HCT116 (cell line): ENCODE data around the gene ZNF519. TPM values are rescaled to one million over a fixed set of nuclear protein-coding genes. Genes with fewer than 3 reads are reported as not detected.

Source experiments
- ATAC-seq: fragments of 200-7000 bp; cut with Tn5 transposase; 2 replicates; pipeline ENCODE4 v1.9.1; 2020; ENCODE audit warnings: mild to moderate bottlenecking, moderate library complexity
- BruUV-seq: library from RNA; stranded (reverse); fragments of 400-500 nt; replicated peaks from 2 replicates; lab custom pipeline; 2021; lab: Mats Ljungman, UMichigan
- CTCF ChIA-PET: fragments of 300-600 bp; sonication (Branson Sonifier 250); formaldehyde crosslinking; loops from one replicate; lab custom pipeline; 2021; ENCODE audit warnings: antibody characterized with exemption; lab: Charles Lee
- POLR2A ChIA-PET: fragments of 300-600, 350-600 bp; sonication (Branson Sonifier 250); formaldehyde crosslinking; loops from one replicate; lab custom pipeline; 2021; ENCODE audit warnings: antibody characterized with exemption; lab: Charles Lee
- RAD21 ChIA-PET, 2 experiments: fragments of 300-600 bp; sonication (Branson Sonifier 250); formaldehyde crosslinking; loops; one replicate each; lab custom pipeline; 2023; ENCODE audit warnings: low total read pairs in 2 of 2; ENCODE audit not compliant: uncharacterized antibody in 2 of 2, unreplicated experiment in 2 of 2, low non-redundant PET in 1 of 2; lab: Charles Lee
- DNase-seq: peaks from one replicate; pipeline ENCODE4 v3.0.0-alpha.2; 2010; ENCODE audit warnings: low read depth, low spot score
- H2AFZ ChIP-seq: fragments of 200-600 bp; shearing (Covaris generic), sonication (generic); 2 replicates; pipeline ENCODE4 v1.6.1; 2017; ENCODE audit warnings: low read depth, mixed run types, mixed read lengths, antibody characterized with exemption, low read length; ENCODE audit not compliant: poor library complexity, severe bottlenecking
- H3K27ac ChIP-seq: 2 replicates; pipeline ENCODE4 v1.5.1; 2012; ENCODE audit warnings: low read depth, low read length
- H3K27me3 ChIP-seq: fragments of 200-600 bp; sonication (generic); 2 replicates; pipeline ENCODE4 v1.6.1; 2016; ENCODE audit warnings: mixed run types, low read length, mixed read lengths; ENCODE audit not compliant: insufficient read depth
- H3K36me3 ChIP-seq, 2 experiments: fragments of 200-500 bp in 1 of 2; fragments of 200-600 bp in 1 of 2; sonication (Bioruptor generic) in 1 of 2; sonication (generic) in 1 of 2; 2 replicates each; pipeline versions ENCODE4 v1.5.1 to v1.6.1; 2014 to 2016; ENCODE audit warnings: low read length in 2 of 2, inconsistent platforms in 1 of 2, mixed read lengths in 1 of 2, mixed run types in 1 of 2; ENCODE audit not compliant: insufficient read depth in 2 of 2, control insufficient read depth in 1 of 2
- H3K4me1 ChIP-seq, 2 experiments: fragments of 200-600 bp in 1 of 2; sonication (generic) in 1 of 2; 2 replicates each; pipeline versions ENCODE4 v1.5.1 to v1.6.1; 2012 to 2017; ENCODE audit warnings: low read length in 2 of 2, inconsistent platforms in 1 of 2, mild to moderate bottlenecking in 1 of 2, mixed read lengths in 1 of 2, mixed run types in 1 of 2, moderate library complexity in 1 of 2; ENCODE audit not compliant: insufficient read depth in 2 of 2, control insufficient read depth in 1 of 2
- H3K4me2 ChIP-seq: fragments of 200-600 bp; sonication (generic); 2 replicates; pipeline ENCODE4 v1.6.1; 2017; ENCODE audit warnings: mixed run types, low read length, mixed read lengths
- H3K4me3 ChIP-seq, 2 experiments: fragments of 200-600 bp in 1 of 2; sonication (generic) in 1 of 2; replicated peaks in 1 of 2; 2 replicates each; pipeline ENCODE4 v1.5.1; 2011 to 2016; ENCODE audit warnings: low read length in 2 of 2, control low read depth in 1 of 2, low read depth in 1 of 2, mild to moderate bottlenecking in 1 of 2, mixed read lengths in 1 of 2, mixed run types in 1 of 2
- H3K79me2 ChIP-seq: fragments of 200-600 bp; sonication (generic); 2 replicates; pipeline ENCODE4 v1.6.1; 2017; ENCODE audit warnings: mild to moderate bottlenecking, mixed run types, low read length, moderate library complexity, mixed read lengths; ENCODE audit not compliant: insufficient read depth
- H3K9ac ChIP-seq: fragments of 200-600 bp; sonication (generic); 2 replicates; pipeline ENCODE4 v1.6.1; 2016; ENCODE audit warnings: low read length, mixed read lengths
- H3K9me2 ChIP-seq: fragments of 200-600 bp; sonication (generic), shearing (Covaris generic); 2 replicates; pipeline ENCODE4 v1.6.1; 2017; ENCODE audit warnings: mixed run types, mild to moderate bottlenecking, moderate library complexity; ENCODE audit not compliant: insufficient read depth
- H3K9me3 ChIP-seq, 2 experiments: fragments of 200-500 bp in 1 of 2; fragments of 200-600 bp in 1 of 2; sonication (Bioruptor generic) in 1 of 2; sonication (generic) in 1 of 2; 2 replicates each; pipeline ENCODE4 v1.6.1; 2014 to 2017; ENCODE audit warnings: low read length in 2 of 2, mixed read lengths in 2 of 2, inconsistent platforms in 1 of 2, low read depth in 1 of 2, mild to moderate bottlenecking in 1 of 2, mixed run types in 1 of 2, moderate library complexity in 1 of 2; ENCODE audit not compliant: control insufficient read depth in 1 of 2, insufficient read depth in 1 of 2
- H4K20me1 ChIP-seq: fragments of 200-600 bp; sonication (generic), shearing (Covaris generic); 2 replicates; pipeline ENCODE4 v1.6.1; 2017; ENCODE audit warnings: mixed run types, mild to moderate bottlenecking, moderate library complexity; ENCODE audit not compliant: insufficient read depth
- ATF3 ChIP-seq: IDR thresholded peaks from 2 replicates; pipeline ENCODE4 v1.6.1; 2012
- CBX3 ChIP-seq: IDR thresholded peaks from 2 replicates; pipeline ENCODE4 v1.6.1; 2012; ENCODE audit warnings: low read depth
- CEBPB ChIP-seq: IDR thresholded peaks from 2 replicates; pipeline ENCODE4 v1.6.1; 2012; ENCODE audit warnings: low read depth
- CTCF ChIP-seq, 3 experiments: fragments of 200-600 bp in 1 of 3; sonication (generic) in 1 of 3; IDR thresholded peaks in 2 of 3; conservative IDR thresholded peaks in 1 of 3; 2 replicates each; pipeline ENCODE4 v1.5.1; 2012 to 2017; ENCODE audit warnings: low read depth in 2 of 3, low read length in 2 of 3, antibody characterized with exemption in 1 of 3, borderline replicate concordance in 1 of 3, control low read depth in 1 of 3, mild to moderate bottlenecking in 1 of 3, mixed read lengths in 1 of 3, mixed run types in 1 of 3, moderate library complexity in 1 of 3; ENCODE audit not compliant: insufficient read depth in 1 of 3
- EGR1 ChIP-seq: IDR thresholded peaks from 2 replicates; pipeline ENCODE4 v1.6.1; 2012; ENCODE audit warnings: low read depth
- FOSL1 ChIP-seq: IDR thresholded peaks from 2 replicates; pipeline ENCODE4 v1.6.1; 2012; ENCODE audit warnings: low read depth
- JUND ChIP-seq: IDR thresholded peaks from 2 replicates; pipeline ENCODE4 v1.6.1; 2012
- MAX ChIP-seq: IDR thresholded peaks from 2 replicates; pipeline ENCODE4 v1.6.1; 2012
- POLR2A ChIP-seq: IDR thresholded peaks from 2 replicates; pipeline ENCODE4 v1.7.0; 2011; ENCODE audit warnings: borderline replicate concordance; ENCODE audit not compliant: insufficient read depth, insufficient read length; ENCODE audit errors: extremely low read depth
- POLR2AphosphoS5 ChIP-seq: IDR thresholded peaks from 2 replicates; pipeline ENCODE4 v1.6.1; 2011; ENCODE audit warnings: mild to moderate bottlenecking, low read depth, low read length, moderate library complexity
- REST ChIP-seq: IDR thresholded peaks from 2 replicates; pipeline ENCODE4 v1.6.1; 2012; ENCODE audit warnings: low read depth
- SIN3A ChIP-seq: IDR thresholded peaks from 2 replicates; pipeline ENCODE4 v1.6.1; 2012; ENCODE audit warnings: low read depth
- SP1 ChIP-seq: IDR thresholded peaks from 2 replicates; pipeline ENCODE4 v1.6.1; 2012; ENCODE audit warnings: low read depth
- SRF ChIP-seq: IDR thresholded peaks from 2 replicates; pipeline ENCODE4 v1.6.1; 2012; ENCODE audit warnings: low read depth
- YY1 ChIP-seq: IDR thresholded peaks from 2 replicates; pipeline ENCODE4 v1.6.1; 2011; ENCODE audit warnings: low read length, low read depth, moderate library complexity, mild to moderate bottlenecking; ENCODE audit not compliant: insufficient replicate concordance; ENCODE audit errors: extremely low read depth
- ZBTB33 ChIP-seq: IDR thresholded peaks from 2 replicates; pipeline ENCODE4 v1.6.1; 2011; ENCODE audit warnings: mild to moderate bottlenecking, low read length, moderate library complexity; ENCODE audit not compliant: insufficient replicate concordance; ENCODE audit errors: extremely low read depth
- ZNF274 ChIP-seq: fragments of 200-500 bp; sonication (Bioruptor generic); IDR thresholded peaks from 2 replicates; pipeline ENCODE4 v1.6.1; 2014; ENCODE audit warnings: mild to moderate bottlenecking, low read depth, low read length, inconsistent platforms
- intact Hi-C: fragments of 100-400 bp; cut with micrococcal nuclease; formaldehyde crosslinking; loops from 2 replicates; pipeline ENCODE4 v1.10.0; 2022
- total RNA-seq: library from RNA; stranded (reverse); gene quantifications from one replicate; pipeline ENCODE4 v1.2.1, GENCODE V29; 2021; ENCODE audit not compliant: unreplicated experiment

The ZNF519 gene
- total RNA-seq, 1 experiment from 2014 or later = 6.5 TPM

GRCh38 chr18:14117606-14118005 lies 14.6 kb downstream of the ZNF519 start:
- ATAC-seq = no peak
- peaks cover 0 to 2% of the 10 kb centered on the region in 2 experiments; a peak in 2 of 4 replicates for H3K9me3 ChIP-seq
- no peaks in the 10 kb centered on the region for H3K9me2 ChIP-seq
- peaks cover 0 to 12% of the 10 kb centered on the region in 2 experiments; a peak in 3 of 4 replicates for H3K36me3 ChIP-seq
- no peak overlapping the region for H3K4me3 ChIP-seq
- POLR2A ChIA-PET = no interaction called here
- no peaks in the 10 kb centered on the region for H3K27me3 ChIP-seq
- no TSS peak for BruUV-seq
- H3K4me2 ChIP-seq = no peak overlapping the region
- no peaks in the 10 kb centered on the region for H4K20me1 ChIP-seq
- no peak for DNase-seq
- H3K27ac ChIP-seq = no peak overlapping the region
- intact Hi-C loops = no loop called here
- no peak overlapping the region for H2AFZ ChIP-seq
- no peak overlapping the region for H3K9ac ChIP-seq
- RAD21 ChIA-PET = no interaction called here
- no peaks in the 10 kb centered on the region for H3K4me1 ChIP-seq
- no peak for TF ChIP-seq YY1
- no peak for TF ChIP-seq POLR2A
- TF ChIP-seq MAX = no peak
- TF ChIP-seq SP1 = no peak
- no peak for TF ChIP-seq ZBTB33
- TF ChIP-seq CBX3 = no peak
- TF ChIP-seq EGR1 = no peak
- TF ChIP-seq POLR2AphosphoS5 = no peak
- no peak for TF ChIP-seq CEBPB
- no peak for TF ChIP-seq ATF3
- no peak for TF ChIP-seq SRF
- no peak for TF ChIP-seq JUND
- no peak for TF ChIP-seq CTCF (IDR thresholded peaks at IDR 0.05 in 2 of 3, conservative IDR thresholded peaks at IDR 0.05 in 1 of 3; ENCODE audit: borderline replicate concordance in 1 of 3, insufficient read depth in 1 of 3, low read depth in 2 of 3, low read length in 2 of 3)
- TF ChIP-seq FOSL1 = no peak
- TF ChIP-seq ZNF274 = no peak
- TF ChIP-seq SIN3A = no peak
- TF ChIP-seq REST = no peak
- H3K79me2 ChIP-seq = peaks cover 82% of the 10 kb centered on the region
- CTCF ChIA-PET = no interaction called here
